ENCODE results near the gene SORCS2.

SORCS2 gene

GRCh38 chr4:7352486-7352885, 160.1 kb downstream of the SORCS2 start:
- H3K27me3 Mint-ChIP-seq = no peaks in the 10 kb centered on the region
- intact Hi-C loops (cut with micrococcal nuclease) = no loop called here
- no peaks in the 10 kb centered on the region for H3K9me3 Mint-ChIP-seq
- H3K36me3 Mint-ChIP-seq (ENCODE audit: low read depth) = no peaks in the 10 kb centered on the region
- no peak overlapping the region for H3K27ac Mint-ChIP-seq
- no peak overlapping the region for H3K4me3 Mint-ChIP-seq
- H3K4me1 Mint-ChIP-seq (ENCODE audit: low read depth) = no peaks in the 10 kb centered on the region

- Mint-ChIP-seq H3K4me3 (no peak overlapping the region), H3K36me3 (ENCODE audit: low read depth) (no peaks in the 10 kb centered on the region), H3K9me3 (no peaks in the 10 kb centered on the region), H3K27ac (no peak overlapping the region), H3K4me1 (ENCODE audit: low read depth) (no peaks in the 10 kb centered on the region), H3K27me3 (no peaks in the 10 kb centered on the region)
- intact Hi-C loops (cut with micrococcal nuclease) = no loop called here
Measured at GRCh38 chr4:7353046-7353790, 160.9 kb downstream of the SORCS2 start.

GRCh38 chr4:7353846-7354610, 161.7 kb downstream of the SORCS2 start:
- Mint-ChIP-seq H3K27ac (no peak overlapping the region), H3K4me3 (no peak overlapping the region), H3K9me3 (no peaks in the 10 kb centered on the region), H3K4me1 (ENCODE audit: low read depth) (no peaks in the 10 kb centered on the region), H3K36me3 (ENCODE audit: low read depth) (no peaks in the 10 kb centered on the region), H3K27me3 (no peaks in the 10 kb centered on the region)
- intact Hi-C loops (cut with micrococcal nuclease) = no loop called here

GRCh38 chr4:7354927-7355326, 162.6 kb downstream of the SORCS2 start:
- Mint-ChIP-seq H3K27ac (no peak overlapping the region), H3K9me3 (no peaks in the 10 kb centered on the region), H3K27me3 (no peaks in the 10 kb centered on the region), H3K4me1 (ENCODE audit: low read depth) (no peaks in the 10 kb centered on the region), H3K4me3 (no peak overlapping the region), H3K36me3 (ENCODE audit: low read depth) (no peaks in the 10 kb centered on the region)
- intact Hi-C loops (cut with micrococcal nuclease) = no loop called here

- Mint-ChIP-seq H3K27me3 (no peaks in the 10 kb centered on the region), H3K27ac (no peak overlapping the region), H3K4me1 (ENCODE audit: low read depth) (no peaks in the 10 kb centered on the region), H3K36me3 (ENCODE audit: low read depth) (no peaks in the 10 kb centered on the region), H3K9me3 (no peaks in the 10 kb centered on the region), H3K4me3 (no peak overlapping the region)
- intact Hi-C loops (cut with micrococcal nuclease) = no loop called here
Measured at GRCh38 chr4:7355795-7356194, 163.5 kb downstream of the SORCS2 start.

GRCh38 chr4:7356667-7357310, 164.5 kb downstream of the SORCS2 start:
- intact Hi-C loops (cut with micrococcal nuclease) = no loop called here

GRCh38 chr4:7357323-7357722, 165.0 kb downstream of the SORCS2 start:
- H3K9me3 Mint-ChIP-seq = no peaks in the 10 kb centered on the region
- no peak overlapping the region for H3K4me3 Mint-ChIP-seq
- no peak overlapping the region for H3K27ac Mint-ChIP-seq
- H3K27me3 Mint-ChIP-seq = no peaks in the 10 kb centered on the region
- no peaks in the 10 kb centered on the region for H3K4me1 Mint-ChIP-seq (ENCODE audit: low read depth)
- intact Hi-C loops (cut with micrococcal nuclease) = no loop called here
- no peaks in the 10 kb centered on the region for H3K36me3 Mint-ChIP-seq (ENCODE audit: low read depth)

More at GRCh38 chr4:7356667-7357310, 164.5 kb downstream of the SORCS2 start:
- Mint-ChIP-seq H3K27ac (no peak overlapping the region), H3K27me3 (no peaks in the 10 kb centered on the region), H3K4me1 (ENCODE audit: low read depth) (no peaks in the 10 kb centered on the region), H3K9me3 (no peaks in the 10 kb centered on the region), H3K36me3 (ENCODE audit: low read depth) (no peaks in the 10 kb centered on the region), H3K4me3 (no peak overlapping the region)

GRCh38 chr4:7358100-7358735, 165.9 kb downstream of the SORCS2 start:
- Mint-ChIP-seq H3K27me3 (no peaks in the 10 kb centered on the region), H3K9me3 (no peaks in the 10 kb centered on the region), H3K4me1 (ENCODE audit: low read depth) (no peaks in the 10 kb centered on the region), H3K4me3 (no peak overlapping the region), H3K27ac (no peak overlapping the region), H3K36me3 (ENCODE audit: low read depth) (no peaks in the 10 kb centered on the region)
- intact Hi-C loops (cut with micrococcal nuclease) = no loop called here

- H3K27me3 Mint-ChIP-seq = no peaks in the 10 kb centered on the region
- no peaks in the 10 kb centered on the region for H3K36me3 Mint-ChIP-seq (ENCODE audit: low read depth)
- intact Hi-C loops (cut with micrococcal nuclease) = no loop called here
- H3K27ac Mint-ChIP-seq = no peak overlapping the region
- no peaks in the 10 kb centered on the region for H3K4me1 Mint-ChIP-seq (ENCODE audit: low read depth)
- no peaks in the 10 kb centered on the region for H3K9me3 Mint-ChIP-seq
- no peak overlapping the region for H3K4me3 Mint-ChIP-seq
Measured at GRCh38 chr4:7359400-7360062, 167.2 kb downstream of the SORCS2 start.

GRCh38 chr4:7360806-7361205, 168.5 kb downstream of the SORCS2 start:
- no peak overlapping the region for H3K27ac Mint-ChIP-seq
- peaks cover 5% of the 10 kb centered on the region for H3K27me3 Mint-ChIP-seq
- H3K36me3 Mint-ChIP-seq (ENCODE audit: low read depth) = no peaks in the 10 kb centered on the region
- H3K4me1 Mint-ChIP-seq (ENCODE audit: low read depth) = no peaks in the 10 kb centered on the region
- no peak overlapping the region for H3K4me3 Mint-ChIP-seq
- intact Hi-C loops (cut with micrococcal nuclease) = no loop called here
- H3K9me3 Mint-ChIP-seq = no peaks in the 10 kb centered on the region

GRCh38 chr4:7361280-7361895, 169.1 kb downstream of the SORCS2 start:
- Mint-ChIP-seq H3K9me3 (no peaks in the 10 kb centered on the region), H3K27me3 (peaks cover 8% of the 10 kb centered on the region), H3K36me3 (ENCODE audit: low read depth) (no peaks in the 10 kb centered on the region), H3K4me3 (no peak overlapping the region), H3K27ac (no peak overlapping the region), H3K4me1 (ENCODE audit: low read depth) (no peaks in the 10 kb centered on the region)
- intact Hi-C loops (cut with micrococcal nuclease) = no loop called here

- H3K4me1 Mint-ChIP-seq (ENCODE audit: low read depth) = no peaks in the 10 kb centered on the region
- intact Hi-C loops (cut with micrococcal nuclease) = no loop called here
- peaks cover 11% of the 10 kb centered on the region for H3K27me3 Mint-ChIP-seq
- H3K36me3 Mint-ChIP-seq (ENCODE audit: low read depth) = no peaks in the 10 kb centered on the region
- no peaks in the 10 kb centered on the region for H3K9me3 Mint-ChIP-seq
- H3K4me3 Mint-ChIP-seq = no peak overlapping the region
- H3K27ac Mint-ChIP-seq = no peak overlapping the region
Measured at GRCh38 chr4:7362341-7362740, 170.0 kb downstream of the SORCS2 start.

- no peaks in the 10 kb centered on the region for H3K36me3 Mint-ChIP-seq (ENCODE audit: low read depth)
- no peak overlapping the region for H3K4me3 Mint-ChIP-seq
- peaks cover 11% of the 10 kb centered on the region for H3K27me3 Mint-ChIP-seq
- H3K9me3 Mint-ChIP-seq = no peaks in the 10 kb centered on the region
- H3K27ac Mint-ChIP-seq = no peak overlapping the region
- H3K4me1 Mint-ChIP-seq (ENCODE audit: low read depth) = no peaks in the 10 kb centered on the region
- intact Hi-C loops (cut with micrococcal nuclease) = no loop called here
Measured at GRCh38 chr4:7362862-7363430, 170.6 kb downstream of the SORCS2 start.

Measured in dendritic cell treated with granulocyte-macrophage colony-stimulating factor and Interleukin-4, amounts not matched to agents 40 ng/mL and 50 ng/mL, for 4 days (primary cell).